GM10248 (cell line): ENCODE results near the gene NAV3.
A peak's percentile ranks its signal among the peaks of the same experiment; 100 is the strongest.

Source experiments
- CTCF ChIA-PET: fragments of 300-600 bp; sonication (Branson Sonifier 250); formaldehyde crosslinking; extraction: SDS; loops from one replicate; lab custom pipeline; 2021; ENCODE audit warnings: antibody characterized with exemption; lab: Yijun Ruan, JAX
- POLR2A ChIA-PET: fragments of 350-650 bp; sonication (Branson Sonifier 250); formaldehyde crosslinking; extraction: SDS; loops from one replicate; lab custom pipeline; 2020; ENCODE audit warnings: antibody characterized with exemption; lab: Yijun Ruan, JAX
- DNase-seq: peaks from one replicate; pipeline ENCODE4 v3.0.0; 2012; ENCODE audit errors: extremely low spot score
- TF ChIP-seq, protein P1 (sequence below): IDR thresholded peaks from 2 replicates; pipeline ENCODE4 v1.5.1; 2012; ENCODE audit warnings: mild to moderate bottlenecking, low read depth; ENCODE audit errors: extremely low read depth, missing control alignments, control extremely low read depth

The NAV3 gene

GRCh38 chr12:78115889-78116288, 285.2 kb downstream of the NAV3 start:
- TF ChIP-seq, protein P1, sequence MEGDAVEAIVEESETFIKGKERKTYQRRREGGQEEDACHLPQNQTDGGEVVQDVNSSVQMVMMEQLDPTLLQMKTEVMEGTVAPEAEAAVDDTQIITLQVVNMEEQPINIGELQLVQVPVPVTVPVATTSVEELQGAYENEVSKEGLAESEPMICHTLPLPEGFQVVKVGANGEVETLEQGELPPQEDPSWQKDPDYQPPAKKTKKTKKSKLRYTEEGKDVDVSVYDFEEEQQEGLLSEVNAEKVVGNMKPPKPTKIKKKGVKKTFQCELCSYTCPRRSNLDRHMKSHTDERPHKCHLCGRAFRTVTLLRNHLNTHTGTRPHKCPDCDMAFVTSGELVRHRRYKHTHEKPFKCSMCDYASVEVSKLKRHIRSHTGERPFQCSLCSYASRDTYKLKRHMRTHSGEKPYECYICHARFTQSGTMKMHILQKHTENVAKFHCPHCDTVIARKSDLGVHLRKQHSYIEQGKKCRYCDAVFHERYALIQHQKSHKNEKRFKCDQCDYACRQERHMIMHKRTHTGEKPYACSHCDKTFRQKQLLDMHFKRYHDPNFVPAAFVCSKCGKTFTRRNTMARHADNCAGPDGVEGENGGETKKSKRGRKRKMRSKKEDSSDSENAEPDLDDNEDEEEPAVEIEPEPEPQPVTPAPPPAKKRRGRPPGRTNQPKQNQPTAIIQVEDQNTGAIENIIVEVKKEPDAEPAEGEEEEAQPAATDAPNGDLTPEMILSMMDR: no peak
- DNase-seq: no peak
- ChIA-PET CTCF (interaction anchor here (1.6 kb wide), 1 partner anchor 25 kb away, joined by 3 read pairs; no protein-coding TSS in a partner anchor), POLR2A (no interaction called here)

DNA sequence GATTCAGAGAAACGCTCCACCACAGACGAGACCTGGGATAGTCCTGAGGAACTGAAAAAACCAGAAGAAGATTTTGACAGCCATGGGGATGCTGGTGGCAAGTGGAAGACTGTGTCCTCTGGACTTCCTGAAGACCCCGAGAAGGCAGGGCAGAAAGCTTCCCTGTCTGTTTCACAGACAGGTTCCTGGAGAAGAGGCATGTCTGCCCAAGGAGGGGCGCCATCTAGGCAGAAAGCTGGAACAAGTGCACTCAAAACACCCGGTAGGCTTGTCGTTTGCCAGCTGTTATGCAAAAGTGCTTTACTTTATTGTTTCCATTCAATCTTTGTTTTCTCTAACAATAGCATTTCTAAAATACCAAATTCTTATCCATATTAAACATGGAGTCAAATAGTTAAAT, 287.3 kb downstream of the NAV3 start:
- DNase-seq: no peak
- POLR2A ChIA-PET: no interaction called here
- CTCF ChIA-PET: interaction anchor here (0.9 to 1.6 kb wide), 2 partner anchors 12 to 45 kb away, joined by 3 read pairs; no protein-coding TSS in a partner anchor
- TF ChIP-seq, protein P1: no peak

DNA sequence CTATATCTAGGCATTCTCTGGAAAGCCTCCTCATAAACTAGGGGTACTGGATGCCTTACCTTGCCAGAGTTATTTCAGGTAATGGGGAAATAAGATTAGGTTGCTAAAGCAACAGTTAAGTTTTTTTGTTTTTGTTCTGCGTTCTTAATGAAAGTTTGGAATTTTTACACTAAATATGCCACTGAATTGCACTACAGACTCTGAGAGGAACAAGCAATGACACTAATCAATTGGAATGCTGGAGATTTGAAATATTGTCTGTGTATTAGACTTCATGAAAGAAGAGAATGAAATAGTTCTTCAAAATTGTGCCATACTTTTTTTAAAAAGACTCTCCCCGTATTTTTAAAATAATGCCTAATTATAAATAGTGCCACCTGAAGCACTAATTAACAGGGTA, 287.8 kb downstream of the NAV3 start:
- no peak for DNase-seq
- ChIA-PET POLR2A (no interaction called here), CTCF (interaction anchor here (0.9 kb wide), 1 partner anchor 12 kb away, joined by 3 read pairs; no protein-coding TSS in a partner anchor)
- TF ChIP-seq, protein P1: no peak

DNA sequence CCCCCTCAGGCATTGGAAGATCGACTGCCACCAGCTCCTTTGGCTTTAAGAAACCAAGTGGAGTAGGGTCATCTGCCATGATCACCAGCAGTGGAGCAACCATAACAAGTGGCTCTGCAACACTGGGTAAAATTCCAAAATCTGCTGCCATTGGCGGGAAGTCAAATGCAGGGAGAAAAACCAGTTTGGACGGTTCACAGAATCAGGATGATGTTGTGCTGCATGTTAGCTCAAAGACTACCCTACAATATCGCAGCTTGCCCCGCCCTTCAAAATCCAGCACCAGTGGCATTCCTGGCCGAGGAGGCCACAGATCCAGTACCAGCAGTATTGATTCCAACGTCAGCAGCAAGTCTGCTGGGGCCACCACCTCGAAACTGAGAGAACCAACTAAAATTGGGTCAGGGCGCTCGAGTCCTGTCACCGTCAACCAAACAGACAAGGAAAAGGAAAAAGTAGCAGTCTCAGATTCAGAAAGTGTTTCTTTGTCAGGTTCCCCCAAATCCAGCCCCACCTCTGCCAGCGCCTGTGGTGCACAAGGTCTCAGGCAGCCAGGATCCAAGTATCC, 288.7 kb downstream of the NAV3 start:
- no peak for DNase-seq
- TF ChIP-seq, protein P1: no peak
- ChIA-PET POLR2A (no interaction called here), CTCF (interaction anchor here (1.0 to 1.1 kb wide), 2 partner anchors 12 to 82 kb away, joined by 3 read pairs; no protein-coding TSS in a partner anchor)

DNA sequence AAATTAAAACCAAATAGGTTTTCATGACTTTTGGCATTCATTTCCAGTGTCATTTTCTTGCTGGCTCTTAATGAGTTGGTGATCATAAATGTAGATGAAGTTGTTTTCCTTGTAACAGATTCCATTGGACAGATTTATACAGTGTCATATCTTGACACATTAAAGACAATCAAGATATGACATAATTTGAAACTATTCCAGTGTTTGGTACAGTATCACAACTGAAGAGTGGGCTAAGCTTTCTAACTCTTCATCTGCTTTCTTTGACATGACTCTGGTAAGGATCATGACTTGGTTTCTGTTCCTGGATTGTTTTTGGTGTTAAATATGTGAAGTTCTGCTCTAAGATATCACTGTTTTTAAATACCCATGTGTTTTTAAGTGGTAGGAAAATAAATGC, 289.6 kb downstream of the NAV3 start:
- CTCF ChIA-PET: interaction anchor here (1.0 to 1.1 kb wide), 2 partner anchors 11 to 83 kb away, joined by 3 read pairs; no protein-coding TSS in a partner anchor
- no peak for DNase-seq
- POLR2A ChIA-PET: no interaction called here
- TF ChIP-seq, protein P1: no peak

DNA sequence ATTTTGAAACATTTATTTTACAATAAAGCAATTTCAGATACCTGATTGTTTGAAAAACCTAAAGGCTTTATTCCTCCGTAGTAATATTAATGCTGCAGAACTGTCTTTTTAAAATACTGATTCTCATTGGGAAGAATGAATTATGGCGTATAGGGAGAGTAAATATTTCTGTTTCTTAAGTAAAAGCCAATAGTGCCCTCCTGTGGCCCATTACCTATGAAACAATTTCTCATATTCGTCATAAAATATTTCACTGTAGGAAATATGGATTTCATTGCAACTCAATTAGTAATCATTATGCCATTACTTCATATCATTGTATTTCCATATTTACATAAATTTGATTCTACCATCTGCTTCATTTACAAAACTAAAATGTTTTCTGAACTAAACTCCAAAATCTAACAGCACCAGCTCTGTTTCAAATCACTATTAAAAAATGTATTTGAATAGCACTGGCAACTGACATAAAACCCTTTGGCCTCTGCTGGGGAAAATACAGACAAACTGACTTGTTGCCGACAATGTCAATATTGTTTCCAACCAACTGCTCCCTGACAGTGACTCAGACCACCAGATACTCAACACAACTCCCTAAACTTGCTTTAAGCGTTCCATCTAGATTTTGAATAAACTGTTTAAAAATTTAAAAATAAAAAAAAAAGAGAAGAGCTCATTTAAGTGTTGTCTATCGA, 290.3 kb downstream of the NAV3 start:
- ChIA-PET CTCF (interaction anchor here (0.9 to 1.1 kb wide), 2 partner anchors 11 to 122 kb away, joined by 3 to 4 read pairs; no protein-coding TSS in a partner anchor), POLR2A (no interaction called here)
- TF ChIP-seq, protein P1: no peak
- DNase-seq: peak; percentile 12
